ENCODE measurements around the gene B3GAT1.

GRCh38 chr11:134349109-134349801 is 62.8 kb downstream of the B3GAT1 start:
- no peak for TF ChIP-seq POLR2A (IDR thresholded peaks at IDR 0.05; ENCODE audit: low read depth, low read length)
- no peak for TF ChIP-seq TAF1 (IDR thresholded peaks at IDR 0.05; ENCODE audit: borderline replicate concordance, low read depth, low read length)
- TF ChIP-seq POLR2AphosphoS5 (IDR thresholded peaks at IDR 0.05; ENCODE audit: low read depth, low read length), result no peak
